CD4-positive, alpha-beta T cell treated with Interleukin-21 for 1 hour (primary cell): ENCODE results near the gene ZC3H7B.
A peak's percentile ranks its signal among the peaks of the same experiment; 100 is the strongest.
"Not testable (repeated sequence)": the region's sequence is repeated elsewhere in the genome, so short reads cannot be mapped to it uniquely, and the experiment has no call there.

Experiments
- DNase-seq: peaks from one replicate; pipeline ENCODE4 v3.0.0-alpha.2; 2020

ZC3H7B gene

GRCh38 chr22:41394012-41394356, 92.7 kb downstream of the ZC3H7B start:
- no peak for DNase-seq

GRCh38 chr22:41395531-41396240, 94.4 kb downstream of the ZC3H7B start:
- DNase-seq = no peak

GRCh38 chr22:41397143-41397811, 96.0 kb downstream of the ZC3H7B start:
- DNase-seq = no peak

GRCh38 chr22:41398921-41399320, 97.6 kb downstream of the ZC3H7B start:
- DNase-seq = no peak

- no peak for DNase-seq
These were observed 100.7 kb downstream of the ZC3H7B start for GRCh38 chr22:41401781-41402648.

- DNase-seq = not testable (repeated sequence)
These were observed 101.5 kb downstream of the ZC3H7B start for GRCh38 chr22:41402851-41403250.

GRCh38 chr22:41403532-41404318, 102.4 kb downstream of the ZC3H7B start:
- peak; percentile 90 for DNase-seq

- DNase-seq = no peak
These were observed 104.3 kb downstream of the ZC3H7B start for GRCh38 chr22:41405588-41405987.

- no peak for DNase-seq
These were observed 105.1 kb downstream of the ZC3H7B start for GRCh38 chr22:41406410-41406809.

GRCh38 chr22:41407433-41407832, 106.1 kb downstream of the ZC3H7B start:
- no peak for DNase-seq

GRCh38 chr22:41408665-41409064, 107.3 kb downstream of the ZC3H7B start:
- no peak for DNase-seq
